Thyroid gland (tissue), 4 donors: ENCODE results near the gene CTNNA3.

Source experiments
- POLR2A ChIP-seq, 2 donors: fragments of 450-650 bp; IDR thresholded peaks; one replicate each; pipeline ENCODE4 v1.6.1; 2017; ENCODE audit warnings: antibody characterized with exemption in 2 of 2, mild to moderate bottlenecking in 2 of 2, moderate library complexity in 1 of 2
- TF ChIP-seq, protein P1 (sequence below), 6 experiments: fragments of 200-600 bp in 3 of 6; fragments of 450-650 bp in 3 of 6; sonication (generic) in 3 of 6; IDR thresholded peaks; one replicate each; pipeline ENCODE4 v1.5.1; 2016 to 2019; ENCODE audit warnings: antibody characterized with exemption in 6 of 6, mild to moderate bottlenecking in 2 of 6, inconsistent platforms in 1 of 6, moderate library complexity in 1 of 6

DNA sequence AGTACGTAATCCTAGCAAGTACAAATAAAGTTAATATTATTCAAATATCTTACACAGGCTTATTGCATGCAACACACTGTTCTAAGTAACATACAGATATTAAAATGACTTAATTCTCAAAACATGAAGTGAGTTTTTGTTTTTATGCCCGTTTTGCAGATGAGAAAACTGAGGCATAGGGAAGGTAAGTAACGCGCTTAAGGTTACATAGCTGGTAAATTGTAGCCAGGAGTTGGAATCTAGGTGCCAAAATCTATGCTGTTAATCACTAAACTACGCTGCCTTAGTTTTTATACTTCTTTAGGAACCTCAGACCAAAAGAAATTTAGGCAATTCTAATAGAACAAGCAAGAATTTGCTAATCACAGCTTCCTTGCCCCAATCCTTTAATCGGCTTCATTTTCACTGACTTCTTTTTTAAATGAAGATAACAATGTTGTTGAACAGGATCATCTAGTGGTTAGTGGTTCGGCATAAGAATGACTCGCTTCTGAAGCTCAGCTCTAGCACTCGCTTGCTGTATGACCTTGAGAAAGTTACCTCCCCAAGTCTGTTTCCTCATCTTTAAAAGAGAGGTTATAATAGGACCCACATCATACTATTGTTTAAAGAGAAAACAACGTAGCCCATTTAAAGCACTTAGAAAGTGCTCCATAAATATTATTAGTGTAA, 771.2 kb downstream of the CTNNA3 start:
- TF ChIP-seq, protein P1, sequence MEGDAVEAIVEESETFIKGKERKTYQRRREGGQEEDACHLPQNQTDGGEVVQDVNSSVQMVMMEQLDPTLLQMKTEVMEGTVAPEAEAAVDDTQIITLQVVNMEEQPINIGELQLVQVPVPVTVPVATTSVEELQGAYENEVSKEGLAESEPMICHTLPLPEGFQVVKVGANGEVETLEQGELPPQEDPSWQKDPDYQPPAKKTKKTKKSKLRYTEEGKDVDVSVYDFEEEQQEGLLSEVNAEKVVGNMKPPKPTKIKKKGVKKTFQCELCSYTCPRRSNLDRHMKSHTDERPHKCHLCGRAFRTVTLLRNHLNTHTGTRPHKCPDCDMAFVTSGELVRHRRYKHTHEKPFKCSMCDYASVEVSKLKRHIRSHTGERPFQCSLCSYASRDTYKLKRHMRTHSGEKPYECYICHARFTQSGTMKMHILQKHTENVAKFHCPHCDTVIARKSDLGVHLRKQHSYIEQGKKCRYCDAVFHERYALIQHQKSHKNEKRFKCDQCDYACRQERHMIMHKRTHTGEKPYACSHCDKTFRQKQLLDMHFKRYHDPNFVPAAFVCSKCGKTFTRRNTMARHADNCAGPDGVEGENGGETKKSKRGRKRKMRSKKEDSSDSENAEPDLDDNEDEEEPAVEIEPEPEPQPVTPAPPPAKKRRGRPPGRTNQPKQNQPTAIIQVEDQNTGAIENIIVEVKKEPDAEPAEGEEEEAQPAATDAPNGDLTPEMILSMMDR (IDR thresholded peaks at IDR 0.05) = no peak
- no peak for TF ChIP-seq POLR2A (IDR thresholded peaks at IDR 0.05)
